CD4-positive, alpha-beta T cell treated with Interleukin-12 subunit alpha and Interleukin-12 subunit beta, for 1 hour (primary cell): ENCODE data around the gene KRTAP4-5.
"Not testable (repeated sequence)": the region's sequence is repeated elsewhere in the genome, so short reads cannot be mapped to it uniquely, and the experiment has no call there.

Source experiments
- DNase-seq: peaks from one replicate; pipeline ENCODE4 v3.0.0-alpha.2; 2020

KRTAP4-5 gene

DNA sequence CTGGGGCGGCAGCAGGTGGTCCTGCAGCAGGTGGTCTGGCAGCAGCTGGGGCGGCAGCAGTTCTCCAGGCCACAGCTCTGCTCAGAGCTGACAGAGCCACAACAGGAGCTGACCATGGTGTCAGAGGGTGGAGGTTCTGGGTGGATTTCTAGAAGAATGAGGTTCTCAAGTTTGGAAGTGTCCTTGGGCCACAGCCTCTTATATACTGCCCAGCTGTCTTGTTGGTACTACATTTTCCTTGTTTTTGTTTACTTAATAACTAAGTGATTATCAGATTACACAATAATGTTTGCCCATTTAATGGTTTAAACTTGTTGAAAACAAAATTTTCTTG, at the start of gene KRTAP4-5:
KRTAP4-5 (minus strand) TSS at position 174 of the 334 bp plus-strand sequence; CDS start at position 116, 58 bp downstream.
- DNase-seq = no peak

DNA sequence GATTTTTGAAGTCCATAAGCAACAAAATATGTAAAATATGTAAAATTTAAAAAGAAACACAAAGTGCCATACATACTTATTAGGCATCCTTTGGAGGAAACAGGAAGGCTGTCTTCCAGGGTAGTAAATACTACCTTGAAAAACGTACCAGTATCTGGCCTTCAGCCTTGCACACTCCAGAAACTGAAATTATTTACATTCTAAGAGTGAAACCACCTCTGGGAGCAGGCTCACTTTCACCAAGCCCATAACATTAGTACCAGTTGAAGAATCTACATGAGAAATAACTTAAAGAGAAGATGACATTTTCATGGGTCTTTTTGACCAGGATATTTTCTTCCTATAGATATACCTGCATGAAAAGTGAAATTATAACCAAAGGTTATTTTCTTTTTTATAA, 46.4 kb upstream of the KRTAP4-5 start:
- no peak for DNase-seq

DNA sequence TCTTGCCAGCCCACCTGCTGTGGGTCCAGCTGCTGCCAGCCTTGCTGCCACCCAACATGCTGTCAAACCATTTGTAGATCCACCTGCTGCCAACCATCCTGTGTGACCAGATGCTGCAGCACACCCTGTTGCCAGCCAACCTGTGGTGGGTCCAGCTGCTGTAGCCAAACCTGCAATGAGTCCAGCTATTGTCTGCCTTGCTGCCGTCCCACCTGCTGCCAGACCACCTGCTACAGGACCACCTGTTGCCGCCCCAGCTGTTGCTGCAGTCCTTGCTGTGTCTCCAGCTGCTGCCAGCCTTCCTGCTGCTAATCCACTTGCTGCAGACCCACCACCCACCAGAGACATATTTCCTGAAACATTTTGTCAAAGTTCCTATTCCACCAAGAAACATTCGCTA, 40.7 kb upstream of the KRTAP4-5 start:
- DNase-seq = no peak

DNA sequence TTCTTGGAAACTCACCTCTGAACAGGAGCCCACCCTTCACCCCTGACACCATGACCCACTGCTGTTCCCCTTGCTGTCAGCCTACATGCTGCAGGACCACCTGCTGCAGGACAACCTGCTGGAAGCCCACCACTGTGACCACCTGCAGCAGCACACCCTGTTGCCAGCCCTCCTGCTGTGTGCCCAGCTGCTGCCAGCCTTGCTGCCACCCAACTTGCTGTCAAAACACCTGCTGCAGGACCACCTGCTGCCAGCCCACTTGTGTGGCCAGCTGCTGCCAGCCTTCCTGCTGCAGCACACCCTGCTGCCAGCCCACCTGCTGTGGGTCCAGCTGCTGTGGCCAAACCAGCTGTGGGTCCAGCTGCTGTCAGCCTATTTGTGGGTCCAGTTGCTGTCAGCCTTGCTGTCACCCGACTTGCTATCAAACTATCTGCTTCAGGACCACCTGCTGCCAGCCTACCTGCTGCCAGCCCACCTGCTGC, 40.3 kb upstream of the KRTAP4-5 start, which contains the start of gene KRTAP9-1:
KRTAP9-1 (plus strand) TSS at position 51 of the 482 bp plus-strand sequence; CDS start at position 51, 0 bp downstream.
- not testable (repeated sequence) for DNase-seq

DNA sequence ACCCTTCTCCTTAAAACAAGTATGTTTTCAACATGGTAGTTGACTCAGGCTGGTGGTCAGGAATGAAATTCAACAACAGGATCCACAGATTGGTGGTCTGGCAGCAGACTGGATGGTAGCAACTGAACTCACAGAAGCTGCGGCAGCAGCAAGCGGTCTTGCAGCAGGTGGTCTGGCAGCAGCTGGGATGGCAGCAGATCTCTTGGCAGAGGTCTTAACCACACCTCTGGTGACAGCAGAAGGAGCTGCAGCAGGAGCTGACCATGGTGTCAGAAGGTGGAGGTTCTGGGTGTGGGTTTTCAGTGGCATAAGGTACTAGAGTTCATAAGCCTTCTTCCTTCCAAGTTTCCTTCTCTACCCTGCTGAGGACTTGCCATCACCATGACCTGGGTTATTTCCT, 37.2 kb upstream of the KRTAP4-5 start:
- DNase-seq = no peak

DNA sequence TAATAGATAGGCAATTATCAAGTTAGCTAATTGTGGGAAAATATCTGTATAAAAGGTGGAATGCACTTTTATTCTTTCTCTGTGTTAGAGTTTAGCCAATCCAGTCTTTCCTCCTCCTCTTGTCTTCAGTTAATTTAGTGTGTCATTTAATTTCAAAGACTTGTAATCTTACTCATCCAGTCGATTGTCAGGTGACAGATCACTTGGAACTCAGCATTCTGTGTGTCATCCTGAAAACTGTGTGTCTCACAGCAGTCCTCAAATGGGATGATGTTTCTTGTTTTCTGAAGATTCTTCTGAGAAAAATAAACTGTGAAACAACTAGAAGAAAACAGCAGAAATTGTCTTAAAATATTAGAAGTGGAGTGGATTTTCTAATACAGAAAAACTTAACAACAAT, 35.4 kb upstream of the KRTAP4-5 start:
- no peak for DNase-seq

DNA sequence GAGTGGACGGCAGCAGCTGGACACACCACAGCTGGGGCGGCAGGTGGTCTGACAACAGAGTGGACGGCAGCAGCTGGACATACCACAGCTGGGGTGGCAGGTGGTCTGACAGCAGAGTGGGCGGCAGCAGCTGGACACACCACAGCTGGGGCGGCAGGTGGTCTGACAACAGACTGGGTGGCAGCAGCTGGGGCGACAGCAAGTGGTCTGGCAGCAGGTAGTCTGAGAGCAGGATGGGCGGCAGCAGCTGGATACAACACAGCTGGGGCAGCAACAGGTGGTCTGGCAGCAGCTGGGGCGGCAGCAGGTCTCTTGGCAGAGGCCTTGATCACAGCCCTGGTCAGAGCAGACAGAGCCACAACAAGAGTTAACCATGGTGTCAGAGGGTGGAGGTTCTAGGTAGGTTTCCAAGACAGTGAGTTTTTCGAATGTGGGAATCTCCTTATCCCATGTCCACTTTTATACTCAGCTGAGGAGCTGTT, 34.9 kb upstream of the KRTAP4-5 start, which contains the start of gene KRTAP4-1:
KRTAP4-1 (minus strand) TSS at position 432 of the 482 bp plus-strand sequence; CDS start at position 375, 57 bp downstream.
- DNase-seq = no peak

DNA sequence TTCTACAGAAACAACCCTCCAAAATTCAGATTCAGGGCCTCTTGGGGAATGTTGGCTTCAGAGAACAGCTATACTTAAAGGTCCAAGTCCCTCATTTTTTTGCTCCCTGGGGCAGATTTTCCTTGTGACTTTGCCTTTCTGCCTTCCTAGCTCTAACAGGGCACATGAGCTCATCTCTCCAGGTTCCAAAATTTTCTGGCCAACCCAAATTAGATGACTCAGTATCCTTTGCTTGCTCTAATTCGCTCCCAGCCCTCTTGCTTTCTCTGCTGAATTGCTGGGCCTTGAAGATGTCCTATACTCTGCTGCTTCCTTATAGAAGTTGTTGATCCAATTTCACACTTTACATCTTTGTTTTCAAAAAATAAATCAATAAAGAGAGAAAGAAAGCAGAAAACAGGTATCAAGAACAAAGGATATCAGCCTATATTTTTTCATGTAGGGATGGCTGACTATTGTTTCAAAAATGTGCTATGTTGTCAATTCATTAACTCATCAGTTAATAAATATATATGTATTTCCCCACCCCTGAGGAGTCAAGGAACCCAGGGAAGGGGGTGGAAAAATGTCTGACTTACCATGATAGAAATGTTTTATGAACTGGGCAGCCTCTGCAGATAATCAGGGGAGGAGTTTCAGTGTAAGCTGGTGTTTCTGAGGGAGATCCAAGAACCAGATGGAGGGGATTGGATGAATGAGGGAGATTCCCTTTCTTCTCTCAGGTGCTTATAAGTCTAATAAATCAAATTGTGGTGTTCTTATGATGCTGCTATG, 29.4 kb upstream of the KRTAP4-5 start:
- no peak for DNase-seq

DNA sequence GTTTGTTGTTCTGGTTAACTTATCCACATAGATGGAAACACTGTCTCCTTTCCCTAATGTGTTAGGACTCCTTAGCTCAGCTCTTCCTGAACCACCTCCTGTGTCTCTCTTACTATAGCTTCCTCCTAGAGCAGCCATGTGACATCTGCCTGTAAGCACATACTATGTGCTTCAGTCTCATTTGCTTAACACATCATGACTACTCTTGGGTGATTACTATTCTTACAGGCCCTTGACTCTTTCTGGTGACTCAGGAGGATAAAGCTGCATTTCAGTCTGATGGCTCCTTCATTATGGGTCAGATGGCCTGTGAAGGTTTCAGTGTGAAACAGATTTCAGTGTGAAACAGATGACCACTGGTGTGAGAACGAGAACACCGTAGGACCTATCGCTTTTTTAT, 28.7 kb upstream of the KRTAP4-5 start:
- no peak for DNase-seq

DNA sequence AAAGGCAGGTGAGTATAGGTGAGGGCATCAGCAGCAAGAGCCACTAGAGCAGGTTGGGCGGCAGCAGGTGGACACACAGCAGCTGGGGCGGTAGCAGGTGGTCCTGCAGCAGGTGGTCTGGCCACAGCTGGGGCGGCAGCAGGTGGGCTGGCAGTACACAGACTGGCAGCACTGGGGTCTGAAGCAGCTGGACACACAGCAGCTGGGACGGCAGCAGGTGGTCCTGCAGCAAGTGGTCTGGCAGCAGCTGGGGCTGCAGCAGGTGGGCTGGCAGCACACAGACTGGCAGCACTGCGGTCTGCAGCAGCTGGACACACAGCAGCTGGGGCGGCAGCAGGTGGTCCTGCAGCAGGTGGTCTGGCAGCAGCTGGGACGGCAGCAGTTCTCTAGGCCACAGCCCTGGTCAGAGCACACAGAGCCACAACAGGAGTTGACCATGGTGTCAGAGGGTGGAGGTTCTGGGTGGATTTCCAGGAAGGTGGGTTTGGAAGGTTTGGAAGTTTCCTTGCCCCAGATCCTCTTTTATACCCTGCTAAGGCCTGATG, 28.2 kb upstream of the KRTAP4-5 start, which contains the start of gene KRTAP4-2:
KRTAP4-2 (minus strand) TSS at position 495 of the 545 bp plus-strand sequence; CDS start at position 438, 57 bp downstream.
- no peak for DNase-seq

DNA sequence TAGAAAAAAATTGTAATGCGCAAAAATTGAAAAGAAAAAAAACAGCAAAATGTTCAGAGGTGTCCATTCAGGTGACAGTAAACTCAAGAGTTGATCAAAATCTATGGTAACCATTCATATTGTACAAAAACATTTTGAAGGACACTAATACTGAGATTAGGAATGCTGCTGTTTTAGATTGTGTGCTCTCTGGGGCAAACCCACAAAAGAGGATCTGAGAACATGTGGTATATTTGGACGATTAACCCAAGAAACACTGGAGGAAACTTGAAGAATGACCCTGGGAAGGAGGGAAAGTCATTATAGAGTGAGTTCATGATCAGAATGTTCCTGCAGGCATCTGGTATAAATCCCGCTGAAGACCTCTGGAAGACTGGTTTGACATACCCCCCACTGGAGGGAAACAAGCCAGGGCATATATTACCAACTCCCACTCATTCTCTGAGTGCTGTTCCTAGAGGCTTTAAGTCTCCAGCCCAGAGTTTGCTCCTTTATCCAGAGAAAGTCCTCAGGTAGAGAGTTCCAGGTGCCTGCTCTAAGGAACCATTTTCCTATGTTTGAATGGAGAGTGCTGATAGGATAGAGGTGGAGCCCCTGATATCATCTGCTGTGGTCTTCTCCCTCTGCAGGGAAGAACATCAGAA, 27.2 kb upstream of the KRTAP4-5 start:
- DNase-seq = no peak

DNA sequence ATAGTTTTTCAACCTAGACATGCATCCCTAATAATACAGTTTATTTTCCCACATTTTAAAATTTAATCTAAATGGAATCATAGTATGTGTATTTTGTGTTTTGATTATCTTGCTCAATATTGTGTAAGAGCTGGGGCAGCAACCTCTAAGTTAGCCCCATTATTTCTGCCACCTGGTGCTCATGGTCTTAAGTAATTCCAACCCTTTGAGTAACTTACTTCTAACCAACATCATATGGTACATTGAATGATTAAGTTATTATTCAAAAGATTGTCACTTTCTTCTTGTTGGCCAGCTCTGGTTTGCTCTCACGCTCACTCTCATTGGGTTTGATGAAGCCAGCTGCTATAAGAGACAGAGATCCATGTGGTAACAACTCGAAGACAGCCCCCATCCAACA, 22.3 kb upstream of the KRTAP4-5 start:
- DNase-seq = no peak

DNA sequence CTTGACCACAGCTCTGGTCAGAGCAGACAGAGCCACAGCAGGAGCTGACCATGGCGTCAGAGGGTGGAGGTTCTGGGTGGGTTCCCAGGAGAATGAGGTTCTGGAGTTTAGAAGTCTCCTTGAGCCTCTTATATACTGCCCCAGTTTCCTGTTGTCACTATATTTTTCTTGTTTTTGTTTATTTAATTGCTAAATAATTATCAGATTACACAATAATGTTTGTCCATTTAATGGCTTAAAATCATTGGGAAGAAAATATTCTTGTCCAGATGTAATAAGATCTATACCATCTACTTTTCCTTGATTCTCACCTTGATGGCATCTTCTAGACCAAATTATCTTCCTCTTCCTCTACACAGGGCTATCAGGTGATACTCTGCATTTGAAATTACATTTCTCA, 18.5 kb upstream of the KRTAP4-5 start, which contains the start of gene KRTAP4-3:
KRTAP4-3 (minus strand) TSS at position 101 of the 400 bp plus-strand sequence; CDS start at position 52, 49 bp downstream.
- no peak for DNase-seq

DNA sequence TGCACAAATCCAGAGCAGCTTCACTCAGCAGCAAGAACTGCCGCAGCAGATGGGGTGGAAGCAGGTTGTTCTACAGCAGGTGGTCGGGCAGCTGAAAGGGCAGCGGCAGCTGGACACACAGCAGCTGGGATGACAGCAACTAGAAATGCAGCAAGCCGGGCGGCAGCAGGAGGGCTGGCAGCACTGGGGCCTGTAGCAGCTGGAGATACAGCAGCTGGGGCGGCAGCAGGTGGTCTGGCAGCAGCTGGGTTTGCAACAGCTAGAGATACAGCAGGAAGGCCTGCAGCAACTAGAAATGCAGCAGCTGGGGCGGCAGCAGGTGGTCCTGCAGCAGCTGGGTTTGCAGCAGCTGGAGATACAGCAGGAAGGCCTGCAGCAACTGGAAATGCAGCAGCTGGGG, 17.9 kb upstream of the KRTAP4-5 start:
- DNase-seq = no peak

DNA sequence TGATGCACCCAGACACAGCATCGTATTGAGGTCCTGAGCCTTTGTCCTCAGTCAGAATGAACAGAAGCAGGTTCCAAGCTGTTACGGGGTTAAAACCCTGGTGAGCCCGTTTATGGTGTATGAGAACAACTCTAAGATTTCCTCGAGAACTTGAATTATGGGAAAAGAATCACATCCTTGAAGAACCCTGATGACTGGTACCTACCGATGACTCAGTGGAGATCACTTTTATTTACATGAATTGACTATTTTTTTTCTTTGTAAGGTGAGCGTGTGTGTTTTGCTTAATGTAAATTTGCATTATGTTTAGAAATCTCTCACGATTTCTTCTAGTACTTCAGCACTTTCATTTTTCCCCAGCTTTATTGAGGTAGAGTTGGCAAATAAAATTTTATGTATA, 14.2 kb upstream of the KRTAP4-5 start:
- no peak for DNase-seq

DNA sequence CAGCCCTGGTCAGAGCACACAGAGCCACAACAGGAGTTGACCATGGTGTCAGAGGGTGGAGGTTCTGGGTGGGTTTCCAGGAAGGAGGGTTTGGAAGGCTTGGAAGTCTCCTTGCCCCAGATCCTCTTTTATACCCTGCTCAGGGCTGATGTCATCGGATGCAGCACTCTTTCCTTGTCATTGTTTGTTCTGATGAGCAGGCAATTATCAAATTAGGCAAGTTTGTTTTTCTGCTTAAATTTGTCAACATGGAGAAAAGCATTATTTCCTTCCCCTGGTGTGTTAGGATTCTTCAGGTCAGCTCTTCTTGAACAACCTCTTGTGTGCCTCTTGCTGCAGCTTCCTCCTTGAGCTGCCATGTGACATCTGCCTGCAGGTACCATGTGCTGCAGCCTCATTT, 11.0 kb upstream of the KRTAP4-5 start, which contains the start of gene KRTAP4-4:
KRTAP4-4 (minus strand) TSS at position 101 of the 400 bp plus-strand sequence; CDS start at position 44, 57 bp downstream.
- DNase-seq = no peak

DNA sequence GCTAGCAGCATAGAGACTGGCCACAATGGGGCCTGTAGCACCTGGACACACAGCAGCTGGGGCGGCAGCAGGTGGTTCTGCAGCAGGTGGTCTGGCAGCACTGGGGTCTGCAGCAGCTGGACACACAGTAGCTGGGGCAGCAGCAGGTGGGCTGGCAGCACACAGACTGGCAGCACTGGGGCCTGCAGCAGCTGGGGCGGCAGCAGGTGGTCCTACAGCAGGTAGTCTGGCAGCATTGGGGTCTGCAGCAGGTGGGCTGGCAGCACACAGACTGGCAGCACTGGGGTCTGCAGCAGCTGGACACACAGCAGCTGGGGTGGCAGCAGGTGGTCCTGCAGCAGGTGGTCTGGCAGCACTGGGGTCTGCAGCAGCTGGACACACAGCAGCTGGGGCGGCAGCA, 10.6 kb upstream of the KRTAP4-5 start:
- DNase-seq = not testable (repeated sequence)

DNA sequence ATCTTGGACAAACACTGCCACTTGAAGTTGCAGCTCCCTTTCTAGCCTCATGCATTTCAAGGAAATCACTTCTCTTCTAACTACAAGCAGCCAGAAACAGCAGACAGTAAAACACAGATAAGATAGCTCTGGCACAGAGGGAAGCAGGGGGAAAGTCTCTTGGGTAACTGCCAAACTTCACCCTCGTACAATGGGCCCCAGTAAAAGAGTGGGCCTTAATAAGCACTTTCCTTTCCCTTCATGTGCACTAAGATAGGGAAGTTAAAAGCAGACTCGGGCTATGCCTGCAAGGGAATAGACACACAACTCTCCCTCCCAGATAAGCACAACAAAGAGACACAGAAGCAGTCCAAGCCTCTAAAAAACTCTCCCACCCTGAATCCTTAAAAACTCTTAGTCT, 4.2 kb upstream of the KRTAP4-5 start:
- DNase-seq = no peak

DNA sequence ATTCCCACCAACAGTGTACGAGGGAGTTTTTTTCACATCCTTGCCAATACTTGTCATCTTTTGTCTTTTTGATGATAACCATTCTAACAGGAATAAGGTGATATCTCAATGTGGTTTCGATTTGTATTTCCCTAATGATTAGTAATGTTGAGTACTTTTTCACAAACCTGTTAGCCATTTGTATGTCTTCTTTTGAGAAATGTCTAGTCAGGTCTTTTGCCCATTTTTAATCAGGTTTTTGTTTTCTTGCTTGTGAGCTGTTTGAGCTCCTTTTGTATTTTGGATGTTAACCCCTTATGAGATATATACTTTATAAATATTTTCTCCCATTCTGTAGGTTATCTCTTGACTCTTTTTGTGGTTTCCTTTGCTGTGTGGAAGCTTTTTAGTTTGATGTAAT, 1.9 kb upstream of the KRTAP4-5 start:
- no peak for DNase-seq

DNA sequence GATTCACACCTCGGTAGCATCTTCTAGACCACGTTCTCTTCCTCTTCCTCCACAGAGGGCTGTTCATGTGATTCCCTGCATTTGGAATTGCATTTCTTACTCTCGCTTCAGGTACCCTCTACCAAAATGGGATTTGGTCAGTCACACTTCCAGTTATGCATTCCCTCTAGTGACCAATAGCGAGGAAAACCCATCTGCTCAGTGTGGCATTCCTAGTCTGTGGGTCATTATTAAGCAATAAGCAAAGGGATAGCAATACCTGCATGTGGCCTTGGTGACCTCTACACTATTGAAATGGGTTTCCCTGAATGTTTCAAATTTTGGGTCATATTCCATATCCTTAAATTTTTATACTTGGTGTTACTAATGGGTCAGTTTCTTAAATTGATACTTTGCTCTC, 401 bp upstream of the KRTAP4-5 start:
- DNase-seq = no peak

DNA sequence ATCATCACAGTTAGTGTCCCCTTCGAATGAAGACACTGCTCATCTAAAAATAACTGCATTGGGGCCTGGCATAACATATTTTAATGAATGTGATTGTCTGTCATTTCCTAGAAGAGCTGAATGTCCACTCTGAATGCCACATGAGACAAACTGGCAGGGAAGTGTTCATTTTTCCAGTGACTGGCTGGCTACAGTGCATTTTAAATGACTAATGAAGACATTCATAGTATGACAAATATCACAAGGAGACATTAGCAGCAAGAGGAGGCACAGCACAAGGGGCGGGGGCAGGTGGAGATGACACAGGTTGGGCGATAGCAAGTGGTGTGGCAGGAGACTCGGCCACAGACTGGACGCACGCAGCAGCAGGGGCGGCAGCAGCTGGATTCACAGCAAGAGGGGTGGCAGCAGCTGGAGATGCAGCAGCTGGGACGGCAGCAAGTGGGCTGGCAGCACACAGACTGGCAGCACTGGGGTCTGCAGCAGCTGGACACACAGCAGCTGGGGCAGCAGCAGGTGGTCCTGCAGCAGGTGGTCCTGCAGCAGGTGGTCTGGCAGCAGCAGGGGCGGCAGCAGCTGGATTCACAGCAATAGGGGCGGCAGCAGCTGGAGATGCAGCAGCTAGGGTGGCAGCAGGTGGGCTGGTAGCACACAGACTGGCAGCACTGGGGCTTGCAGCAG, 514 bp downstream of the KRTAP4-5 start:
- not testable (repeated sequence) for DNase-seq

DNA sequence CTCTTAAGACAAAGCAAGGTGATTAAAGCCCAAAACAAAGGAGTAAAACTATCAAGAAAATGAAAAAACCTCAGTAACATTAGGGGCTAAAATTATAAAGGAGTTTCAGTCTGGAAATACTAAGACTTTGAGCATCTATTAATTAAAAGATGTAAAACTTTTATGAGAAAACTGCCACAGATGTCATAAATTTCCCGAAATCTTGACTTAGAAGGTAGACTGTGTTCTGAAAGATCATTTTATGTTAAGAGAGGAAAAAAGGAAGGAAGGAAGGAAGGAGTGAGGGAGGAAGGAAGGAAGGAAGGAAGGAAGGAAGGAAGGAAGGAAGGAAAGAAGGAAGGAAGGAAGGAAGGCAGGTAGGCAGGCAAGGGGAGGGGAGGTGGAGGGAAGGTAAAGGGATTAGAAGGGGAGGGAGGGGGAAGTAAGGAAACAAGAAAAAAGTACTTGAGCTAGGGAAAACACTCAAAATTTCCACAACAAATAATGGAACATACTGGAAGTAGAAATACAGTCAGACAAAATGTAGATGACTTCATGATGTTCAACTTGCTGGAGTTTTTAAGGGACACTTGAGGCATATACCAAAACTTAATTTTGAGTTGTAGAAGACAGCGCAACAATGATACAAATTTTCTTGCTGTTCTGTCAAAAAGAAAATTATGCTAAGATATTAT, 2.0 kb downstream of the KRTAP4-5 start:
- DNase-seq = no peak
